SK-N-SH treated with all-trans-retinoic acid at 6 μM for 48 hours (cell line): ENCODE data around the gene EPC2.

Source experiments
- ATAC-seq: fragments of 200-7000 bp; cut with Tn5 transposase; 3 replicates; pipeline ENCODE4 v1.9.1; 2020; ENCODE audit warnings: mild to moderate bottlenecking, moderate library complexity
- ARNTL ChIP-seq: fragments of 450-650 bp; formaldehyde crosslinking; IDR thresholded peaks from 2 replicates; pipeline ENCODE4 v1.5.0; 2020; ENCODE audit warnings: low read depth, mild to moderate bottlenecking, moderate library complexity, borderline replicate concordance
- BACH2 ChIP-seq: fragments of 250-450 bp; sonication (Bioruptor Pico); IDR thresholded peaks from 2 replicates; pipeline ENCODE4 v1.9.0; 2021; ENCODE audit warnings: mild to moderate bottlenecking, borderline replicate concordance
- CSDC2 ChIP-seq: fragments of 250-450 bp; sonication (Bioruptor Pico); IDR thresholded peaks from 2 replicates; pipeline ENCODE4 v1.5.0; 2020; ENCODE audit warnings: mild to moderate bottlenecking, moderate library complexity
- ESRRG ChIP-seq: fragments of 250-450 bp; sonication (Bioruptor Pico); IDR thresholded peaks from 2 replicates; pipeline ENCODE4 v1.6.1; 2021; ENCODE audit warnings: mild to moderate bottlenecking
- GLIS3 ChIP-seq: fragments of 250-450 bp; sonication (Bioruptor Pico); IDR thresholded peaks from 2 replicates; pipeline ENCODE4 v1.5.0; 2020; ENCODE audit warnings: mild to moderate bottlenecking, moderate library complexity
- ISL1 ChIP-seq: fragments of 250-450 bp; sonication (Bioruptor Pico); IDR thresholded peaks from 2 replicates; pipeline ENCODE4 v2.1.2; 2022; ENCODE audit warnings: mild to moderate bottlenecking, moderate library complexity
- OSR1 ChIP-seq: fragments of 250-450 bp; sonication (Bioruptor Pico); IDR thresholded peaks from 2 replicates; pipeline ENCODE4 v1.8.0; 2022; ENCODE audit warnings: moderate library complexity, mild to moderate bottlenecking, inconsistent platforms
- POU6F1 ChIP-seq: fragments of 250-450 bp; sonication (Bioruptor Pico); IDR thresholded peaks from 2 replicates; pipeline ENCODE4 v1.8.0; 2021; ENCODE audit warnings: low read depth, mild to moderate bottlenecking, moderate library complexity, borderline replicate concordance
- PPARA ChIP-seq: fragments of 250-450 bp; sonication (Bioruptor Pico); IDR thresholded peaks from 2 replicates; pipeline ENCODE4 v1.5.0; 2020; ENCODE audit warnings: mild to moderate bottlenecking, borderline replicate concordance
- RARB ChIP-seq: fragments of 250-450 bp; sonication (Bioruptor Pico); IDR thresholded peaks from 2 replicates; pipeline ENCODE4 v1.8.0; 2021; ENCODE audit warnings: mild to moderate bottlenecking, moderate library complexity
- SNAI2 ChIP-seq: fragments of 250-450 bp; sonication (Bioruptor Pico); IDR thresholded peaks from 2 replicates; pipeline ENCODE4 v1.5.0; 2020; ENCODE audit warnings: mild to moderate bottlenecking, moderate library complexity
- TOX ChIP-seq: fragments of 250-450 bp; sonication (Bioruptor Pico); IDR thresholded peaks from 2 replicates; pipeline ENCODE4 v1.8.0; 2021; ENCODE audit warnings: mild to moderate bottlenecking, moderate library complexity, borderline replicate concordance
- ZFP3 ChIP-seq: fragments of 250-450 bp; sonication (Bioruptor Pico); IDR thresholded peaks from 2 replicates; pipeline ENCODE4 v1.5.0; 2020; ENCODE audit warnings: mild to moderate bottlenecking, moderate library complexity
- ZFP30 ChIP-seq: fragments of 450-650 bp; formaldehyde crosslinking; IDR thresholded peaks from 2 replicates; pipeline ENCODE4 v1.5.0; 2022; ENCODE audit warnings: mild to moderate bottlenecking, moderate library complexity
- ZNF565 ChIP-seq: fragments of 450-650 bp; formaldehyde crosslinking; conservative IDR thresholded peaks from 2 replicates; pipeline ENCODE4 v1.5.0; 2020; ENCODE audit warnings: low read depth, mild to moderate bottlenecking, moderate library complexity
- ZNF70 ChIP-seq: fragments of 450-650 bp; formaldehyde crosslinking; IDR thresholded peaks from 2 replicates; pipeline ENCODE4 v1.5.0; 2020; ENCODE audit warnings: mild to moderate bottlenecking, moderate library complexity
- ZNF8 ChIP-seq: fragments of 450-650 bp; formaldehyde crosslinking; IDR thresholded peaks from 2 replicates; pipeline ENCODE4 v1.5.0; 2020; ENCODE audit warnings: mild to moderate bottlenecking, moderate library complexity
- TF ChIP-seq, protein P1 (sequence below): fragments of 250-450 bp; sonication (Bioruptor Pico); IDR thresholded peaks from 2 replicates; pipeline ENCODE4 v1.5.1; 2021; ENCODE audit warnings: mild to moderate bottlenecking, moderate library complexity
- TF ChIP-seq, protein P2 (sequence below): fragments of 250-450 bp; sonication (Bioruptor Pico); IDR thresholded peaks from 2 replicates; pipeline ENCODE4 v1.5.1; 2020; ENCODE audit warnings: low read depth, mild to moderate bottlenecking, moderate library complexity

The EPC2 gene

DNA sequence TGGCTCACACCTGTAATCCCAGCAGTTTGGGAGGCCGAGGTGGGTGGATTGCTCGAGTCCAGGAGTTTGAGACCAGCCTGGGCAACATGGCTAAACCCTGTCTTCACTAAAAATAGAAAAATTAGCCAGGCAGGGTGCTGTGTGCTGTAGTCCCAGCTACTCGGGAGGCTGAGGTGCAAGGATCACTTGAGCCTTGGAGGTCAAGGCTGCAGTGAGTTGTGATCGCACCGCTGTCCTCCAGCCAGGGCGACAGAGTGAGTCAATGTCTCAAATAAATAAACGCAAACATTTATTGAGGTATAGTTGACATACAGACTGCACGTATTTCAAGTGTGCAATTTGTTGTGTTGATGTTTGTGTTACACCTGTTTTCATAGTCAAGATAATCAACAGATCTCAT is 19.7 kb downstream of the EPC2 start:
- no peak for ATAC-seq
- TF ChIP-seq POU6F1 (CRISPR knock-in tag) (no peak), OSR1 (CRISPR knock-in tag) (no peak), ZNF565 (no peak), RARB (CRISPR knock-in tag) (no peak), GLIS3 (CRISPR knock-in tag) (no peak), SNAI2 (CRISPR knock-in tag) (no peak), ZNF70 (CRISPR knock-in tag) (no peak), CSDC2 (CRISPR knock-in tag) (no peak), ARNTL (CRISPR knock-in tag) (no peak), ESRRG (CRISPR knock-in tag) (no peak), PPARA (no peak), TOX (CRISPR knock-in tag) (no peak), BACH2 (CRISPR knock-in tag) (no peak)
- TF ChIP-seq, protein P1, sequence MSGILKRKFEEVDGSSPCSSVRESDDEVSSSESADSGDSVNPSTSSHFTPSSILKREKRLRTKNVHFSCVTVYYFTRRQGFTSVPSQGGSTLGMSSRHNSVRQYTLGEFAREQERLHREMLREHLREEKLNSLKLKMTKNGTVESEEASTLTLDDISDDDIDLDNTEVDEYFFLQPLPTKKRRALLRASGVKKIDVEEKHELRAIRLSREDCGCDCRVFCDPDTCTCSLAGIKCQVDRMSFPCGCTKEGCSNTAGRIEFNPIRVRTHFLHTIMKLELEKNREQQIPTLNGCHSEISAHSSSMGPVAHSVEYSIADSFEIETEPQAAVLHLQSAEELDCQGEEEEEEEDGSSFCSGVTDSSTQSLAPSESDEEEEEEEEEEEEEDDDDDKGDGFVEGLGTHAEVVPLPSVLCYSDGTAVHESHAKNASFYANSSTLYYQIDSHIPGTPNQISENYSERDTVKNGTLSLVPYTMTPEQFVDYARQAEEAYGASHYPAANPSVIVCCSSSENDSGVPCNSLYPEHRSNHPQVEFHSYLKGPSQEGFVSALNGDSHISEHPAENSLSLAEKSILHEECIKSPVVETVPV (CRISPR knock-in tag) = no peak
- TF ChIP-seq, protein P2, sequence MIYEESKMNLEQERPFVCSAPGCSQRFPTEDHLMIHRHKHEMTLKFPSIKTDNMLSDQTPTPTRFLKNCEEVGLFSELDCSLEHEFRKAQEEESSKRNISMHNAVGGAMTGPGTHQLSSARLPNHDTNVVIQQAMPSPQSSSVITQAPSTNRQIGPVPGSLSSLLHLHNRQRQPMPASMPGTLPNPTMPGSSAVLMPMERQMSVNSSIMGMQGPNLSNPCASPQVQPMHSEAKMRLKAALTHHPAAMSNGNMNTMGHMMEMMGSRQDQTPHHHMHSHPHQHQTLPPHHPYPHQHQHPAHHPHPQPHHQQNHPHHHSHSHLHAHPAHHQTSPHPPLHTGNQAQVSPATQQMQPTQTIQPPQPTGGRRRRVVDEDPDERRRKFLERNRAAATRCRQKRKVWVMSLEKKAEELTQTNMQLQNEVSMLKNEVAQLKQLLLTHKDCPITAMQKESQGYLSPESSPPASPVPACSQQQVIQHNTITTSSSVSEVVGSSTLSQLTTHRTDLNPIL (CRISPR knock-in tag) = no peak
- TF ChIP-seq, all 23 proteins: peak for 0

DNA sequence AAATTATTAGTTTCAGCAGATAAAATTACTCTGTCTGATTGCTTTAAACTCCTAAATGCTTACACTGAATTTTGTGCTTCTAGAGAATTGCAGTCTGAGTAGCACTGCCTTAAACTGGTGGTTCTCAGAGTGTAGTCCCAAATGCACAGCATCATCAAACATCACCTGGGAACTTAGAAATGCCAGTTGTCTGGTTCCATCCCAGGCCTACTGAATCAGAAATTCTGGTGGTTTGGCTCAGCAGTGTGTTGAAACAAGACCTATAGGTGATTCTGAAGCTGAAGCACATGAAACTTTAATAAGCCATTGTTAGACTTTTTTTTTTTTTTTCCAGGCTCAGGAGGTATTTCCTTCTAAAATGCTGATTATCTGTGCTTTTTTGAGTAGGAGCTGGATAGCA is 22.0 kb downstream of the EPC2 start:
- no peak for ATAC-seq
- no peak for TF ChIP-seq POU6F1 (CRISPR knock-in tag)
- TF ChIP-seq, protein P2 (CRISPR knock-in tag) = no peak
- TF ChIP-seq SNAI2 (CRISPR knock-in tag) = no peak
- TF ChIP-seq PPARA = no peak
- TF ChIP-seq TOX (CRISPR knock-in tag) = no peak
- no peak for TF ChIP-seq ZNF8 (CRISPR knock-in tag)
- TF ChIP-seq CSDC2 (CRISPR knock-in tag) = no peak
- no peak for TF ChIP-seq ZFP30

DNA sequence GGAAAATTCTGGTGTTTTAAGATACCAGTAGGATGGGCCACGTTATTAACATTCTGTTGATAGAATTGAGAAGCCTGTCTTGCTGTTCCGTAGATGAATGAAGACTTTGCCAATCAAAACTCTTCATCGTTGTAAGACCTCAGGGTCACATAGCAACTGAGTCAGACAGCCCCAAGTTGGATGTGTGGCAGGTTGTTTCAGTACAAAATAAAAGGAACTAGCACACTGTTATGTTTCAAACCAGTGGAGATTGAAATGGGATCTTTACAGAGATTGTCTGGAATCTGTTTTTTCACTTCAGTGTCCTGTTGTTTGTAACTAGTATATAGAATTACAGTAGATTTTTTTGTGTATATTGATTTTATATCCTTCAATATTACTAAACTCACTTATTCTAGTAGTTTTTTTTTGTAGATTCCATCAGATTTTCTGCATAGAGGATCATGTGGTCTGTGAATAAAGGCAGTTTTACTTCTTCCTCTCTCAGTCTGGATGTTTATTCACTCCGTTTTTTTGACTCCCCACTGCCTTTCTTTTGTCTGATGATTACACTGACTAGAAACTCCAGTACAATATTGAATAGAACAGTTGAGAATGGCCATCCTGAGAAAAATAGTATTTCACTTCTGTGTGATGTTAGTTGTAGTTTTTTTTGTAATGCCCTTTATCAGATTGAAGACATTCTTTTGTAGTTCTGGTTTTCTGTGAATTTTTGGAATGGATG is 22.7 kb downstream of the EPC2 start:
- ATAC-seq = no peak
- TF ChIP-seq, protein P2 (CRISPR knock-in tag) = no peak
- no peak for TF ChIP-seq ISL1 (CRISPR knock-in tag)
- TF ChIP-seq ZFP3 (CRISPR knock-in tag) = no peak

- ATAC-seq = peak; percentile 40; the same call in 1 of the 3 replicates
- no peak for TF ChIP-seq BACH2 (CRISPR knock-in tag)
- no peak for TF ChIP-seq GLIS3 (CRISPR knock-in tag)
Observed at GRCh38 chr2:148670773-148671172, 26.2 kb downstream of the EPC2 start.
